DMS53 treated with DMSO at 0.1 percent for 48 hours (cell line): ENCODE data around the gene DOCK10.

Experiments
- DNase-seq: peaks from one replicate; lab custom pipeline; 2025; ENCODE audit not compliant: unreplicated experiment; lab: John Stamatoyannopoulos, UW

Gene DOCK10

DNA sequence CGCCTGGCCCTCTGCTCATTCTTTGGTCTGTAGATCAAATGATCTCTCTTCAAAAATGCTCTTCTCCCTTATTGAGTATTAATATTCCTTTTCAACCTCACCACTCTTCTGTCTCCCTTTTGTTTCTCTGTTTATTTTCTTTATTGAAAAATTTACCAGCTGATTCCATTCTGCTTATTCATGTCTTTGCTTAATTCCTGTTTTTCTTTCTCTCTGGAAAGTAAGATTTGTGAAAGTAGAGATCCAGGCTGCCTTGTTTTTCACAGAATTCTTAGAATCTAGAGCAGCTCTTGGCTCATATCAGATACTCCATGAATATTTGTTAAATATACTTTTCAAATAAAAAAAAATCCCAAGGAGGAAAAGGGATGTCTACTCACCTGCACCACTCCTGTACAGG lies 157.0 kb downstream of the DOCK10 start:
- DNase-seq = no peak

DNA sequence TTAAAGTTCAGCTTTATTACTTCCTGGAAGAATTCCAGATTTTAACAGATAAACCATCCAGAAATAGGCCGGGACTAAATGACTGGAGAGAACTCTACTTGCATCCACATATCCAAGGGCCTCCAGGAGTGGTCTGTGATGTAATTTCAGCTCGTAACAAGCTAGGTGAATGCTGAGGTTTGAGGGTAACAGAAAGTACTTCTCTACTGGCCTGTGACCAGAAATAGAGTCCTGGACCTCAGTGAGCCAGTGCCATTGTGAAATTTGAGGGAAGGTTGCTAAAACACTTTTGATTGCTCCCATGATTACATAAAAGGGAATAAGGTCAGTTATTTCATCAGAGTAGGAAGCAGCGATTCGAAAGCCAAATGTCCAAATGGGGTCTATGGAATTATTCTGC lies 158.1 kb downstream of the DOCK10 start:
- no peak for DNase-seq

DNA sequence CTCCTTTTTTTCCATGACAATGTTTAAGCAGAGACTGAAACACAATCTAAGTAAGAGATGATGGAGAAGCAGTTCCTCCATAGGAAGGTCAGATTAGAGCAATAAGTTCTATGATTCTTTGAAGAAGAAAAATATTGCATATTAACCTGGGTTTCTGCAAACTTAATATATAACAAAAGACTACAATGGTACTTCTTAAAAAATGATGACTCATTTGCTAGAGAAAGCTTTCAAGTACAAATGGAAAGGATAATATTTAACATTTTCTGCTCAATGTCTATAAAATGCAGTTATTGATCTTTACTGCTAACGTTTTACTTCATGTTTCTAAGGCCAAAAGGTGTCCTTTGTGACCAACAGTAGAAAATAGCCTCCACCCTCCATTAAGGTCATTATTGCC lies 158.6 kb downstream of the DOCK10 start:
- DNase-seq = no peak

DNA sequence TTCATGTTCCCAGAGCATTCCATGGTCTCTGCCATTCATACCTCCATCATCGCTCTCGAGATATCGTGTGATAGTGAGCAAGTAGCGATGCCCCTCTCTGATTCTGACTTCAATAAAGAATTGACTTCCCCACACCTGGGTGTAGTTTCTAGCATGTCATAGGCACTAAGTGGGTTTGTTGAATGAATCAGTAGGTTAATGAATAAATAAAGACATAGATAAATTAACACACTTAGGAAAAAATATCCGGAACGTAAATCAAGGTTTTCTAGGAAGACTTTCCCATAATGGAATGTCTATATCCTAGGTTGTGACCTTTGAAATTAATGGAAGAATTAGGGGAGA lies 159.1 kb downstream of the DOCK10 start:
- DNase-seq = no peak

DNA sequence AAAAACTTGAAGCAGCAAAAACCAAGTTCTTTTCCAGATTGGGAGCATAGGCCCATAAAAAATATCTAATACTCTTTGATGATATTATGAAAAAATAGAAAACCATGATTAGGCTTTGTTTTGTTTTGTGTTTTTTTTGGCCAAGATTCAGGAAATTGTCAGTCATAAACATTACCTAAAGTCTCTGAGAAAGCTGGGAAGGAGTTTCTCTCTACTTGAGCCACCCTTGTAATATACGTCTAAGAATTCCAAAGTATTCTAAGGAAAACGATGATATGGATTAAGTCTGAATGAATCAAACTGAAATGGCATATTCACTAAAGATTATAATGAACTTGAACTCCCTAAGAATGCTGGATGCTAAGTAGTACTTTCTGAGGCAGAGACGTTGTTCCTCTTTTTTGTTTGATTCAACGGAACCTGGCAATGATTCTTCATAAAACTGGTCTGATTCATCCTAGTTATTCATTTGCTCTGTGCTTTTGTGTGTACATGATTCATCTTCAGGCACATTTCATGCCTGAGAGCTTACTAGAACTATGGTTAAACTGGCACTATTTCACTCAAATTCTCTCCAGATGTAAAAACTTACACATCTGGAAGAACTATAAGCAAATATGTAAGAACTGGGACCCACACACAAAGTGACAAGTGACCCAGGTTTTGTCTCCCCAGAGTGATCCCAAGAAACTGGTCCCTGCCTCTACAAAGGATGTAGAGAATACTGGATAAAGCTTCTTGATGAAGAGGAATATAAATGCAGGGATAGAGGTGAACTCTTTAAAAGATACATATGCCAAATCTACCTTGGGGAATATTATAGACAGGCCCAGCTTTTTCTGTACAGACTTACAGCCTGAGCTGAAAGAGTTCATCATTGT lies 159.7 kb downstream of the DOCK10 start:
- DNase-seq = no peak

DNA sequence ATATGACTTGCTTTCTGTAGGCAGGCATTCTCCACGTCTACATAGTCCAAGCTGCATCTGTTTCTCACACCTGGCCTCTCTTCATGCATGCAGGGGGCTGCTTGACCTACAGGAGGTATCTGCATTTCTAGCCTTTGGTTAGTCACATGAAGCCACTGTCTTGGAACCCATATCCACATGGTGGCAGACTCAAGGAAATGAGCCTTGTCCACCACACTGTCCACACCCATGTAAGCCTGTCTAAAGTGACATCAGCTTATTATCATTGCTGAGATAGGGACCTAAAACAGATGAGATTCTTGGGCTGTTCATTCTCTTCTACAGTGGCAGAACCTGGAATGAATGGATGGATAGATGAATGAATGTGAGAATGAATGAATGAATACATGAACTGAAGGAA lies 160.4 kb downstream of the DOCK10 start:
- no peak for DNase-seq

DNA sequence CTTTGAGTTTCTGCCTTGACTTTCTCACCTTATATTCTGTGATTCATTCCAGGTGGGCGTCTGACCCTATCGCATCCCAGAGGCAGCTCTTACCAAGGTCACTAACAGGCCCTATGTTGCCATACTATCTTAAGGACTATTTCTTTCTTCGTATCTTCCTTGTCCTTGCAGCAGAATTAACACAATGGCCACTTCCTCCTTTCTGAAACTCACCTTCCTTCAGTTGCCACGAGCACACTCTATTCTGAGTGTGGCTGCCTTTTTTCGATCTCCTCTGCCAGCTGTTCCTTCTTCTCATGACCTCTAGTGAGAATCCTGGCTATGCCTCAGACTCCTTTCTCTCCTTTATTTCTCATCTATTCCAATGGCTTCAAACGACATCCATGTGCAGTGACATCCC lies 165.7 kb downstream of the DOCK10 start:
- no peak for DNase-seq

DNA sequence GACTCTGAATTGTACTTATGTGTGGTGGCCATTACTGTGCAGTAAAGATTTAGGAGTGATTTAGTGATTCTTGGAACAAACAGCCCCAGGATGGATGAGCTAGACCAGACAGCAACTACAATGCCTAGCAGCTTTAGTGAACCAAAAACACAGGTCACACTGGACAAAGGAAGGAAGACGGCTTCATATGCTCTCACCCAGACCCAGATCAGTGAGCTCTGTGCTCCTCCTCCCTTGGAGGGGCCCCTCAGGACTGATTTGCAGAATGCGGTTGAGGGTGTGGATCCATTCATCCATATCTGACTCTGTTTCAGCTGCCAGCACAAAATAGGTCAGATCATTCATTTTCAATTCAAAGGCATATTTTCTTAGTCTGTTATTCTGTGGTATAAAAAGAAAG lies 166.4 kb downstream of the DOCK10 start:
- no peak for DNase-seq

DNA sequence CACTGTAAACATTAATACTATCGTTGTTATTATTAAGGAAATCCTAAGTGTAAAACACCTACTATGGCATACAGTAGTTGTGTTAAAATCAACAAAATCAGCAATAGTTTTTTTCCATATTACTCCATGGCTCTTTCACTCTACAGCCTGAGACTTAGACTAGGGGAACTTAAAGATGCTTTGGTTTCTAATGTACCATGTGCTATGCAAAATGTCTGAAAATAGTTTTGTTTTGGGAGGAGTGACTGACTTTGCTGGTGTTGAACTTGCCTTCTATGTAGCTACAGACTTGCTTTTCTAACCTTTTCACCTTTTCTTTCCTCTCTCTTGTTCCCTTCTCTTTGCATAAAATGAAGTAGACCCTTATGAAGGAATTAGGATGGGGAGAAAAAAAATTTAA lies 167.1 kb downstream of the DOCK10 start:
- DNase-seq = no peak

DNA sequence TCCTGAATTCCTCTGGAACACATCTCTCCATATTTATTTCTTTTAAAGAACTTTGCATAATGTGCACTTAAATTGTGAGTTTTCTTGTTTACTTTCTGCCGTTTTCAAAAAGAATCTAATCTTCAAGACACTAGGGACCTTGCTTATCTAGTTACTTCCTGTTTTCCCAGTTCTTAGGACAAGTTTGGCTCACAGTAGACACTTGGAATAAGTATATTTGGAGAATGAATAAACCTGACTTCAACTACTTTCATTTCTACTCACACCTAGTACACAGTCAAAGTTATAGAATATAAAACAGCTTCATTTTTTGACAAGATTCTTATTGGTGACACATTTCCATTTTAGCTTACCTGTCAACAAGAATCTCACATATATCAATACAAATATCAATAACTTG lies 170.5 kb downstream of the DOCK10 start:
- DNase-seq = no peak

DNA sequence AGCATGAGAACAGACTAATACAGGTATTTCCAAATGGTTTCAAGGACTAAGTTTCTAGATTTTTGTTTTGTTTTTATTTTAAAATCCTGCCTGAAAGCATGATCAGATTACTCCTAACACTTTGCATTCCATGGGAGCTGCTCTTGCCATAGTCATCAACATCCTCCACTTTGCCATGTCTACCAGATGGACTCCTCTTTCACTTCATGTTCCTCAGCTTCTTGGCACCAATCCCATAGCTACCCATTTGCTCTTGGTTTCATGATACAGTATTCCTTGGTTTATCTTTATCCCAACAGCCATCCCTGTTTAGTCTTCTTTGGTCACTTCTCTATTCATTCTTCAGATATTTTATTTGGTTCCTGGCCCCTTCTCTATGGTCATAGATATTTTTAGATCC lies 171.9 kb downstream of the DOCK10 start:
- DNase-seq = no peak

DNA sequence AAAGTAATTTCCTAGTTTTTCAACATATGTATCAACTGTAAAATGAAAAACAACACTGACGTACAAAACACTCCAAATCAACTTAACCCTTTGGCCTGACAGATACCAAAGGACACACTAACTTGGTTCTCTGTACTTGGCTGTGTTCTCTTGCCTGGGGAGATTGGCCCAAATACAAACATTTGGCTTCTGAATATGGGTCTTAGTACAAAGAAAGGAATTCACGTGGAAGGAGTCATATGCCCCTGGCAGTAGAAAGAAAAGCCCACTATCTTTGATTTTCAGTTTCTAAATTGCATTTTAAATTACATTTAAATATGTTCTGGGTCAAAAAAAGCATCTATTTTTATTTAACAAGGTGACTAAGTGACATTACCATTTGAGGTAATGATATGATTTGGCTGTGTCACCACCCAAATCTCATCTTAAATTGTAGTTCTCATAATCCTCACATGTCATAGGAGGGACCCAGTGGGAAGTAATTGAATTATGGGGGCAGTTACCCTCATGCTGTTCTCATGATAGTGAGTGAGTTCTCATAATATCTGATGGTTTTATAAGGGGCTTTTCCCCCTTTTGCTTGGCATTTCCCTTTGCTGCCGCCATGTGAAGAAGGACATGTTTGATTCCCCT lies 172.6 kb downstream of the DOCK10 start:
- DNase-seq = no peak

DNA sequence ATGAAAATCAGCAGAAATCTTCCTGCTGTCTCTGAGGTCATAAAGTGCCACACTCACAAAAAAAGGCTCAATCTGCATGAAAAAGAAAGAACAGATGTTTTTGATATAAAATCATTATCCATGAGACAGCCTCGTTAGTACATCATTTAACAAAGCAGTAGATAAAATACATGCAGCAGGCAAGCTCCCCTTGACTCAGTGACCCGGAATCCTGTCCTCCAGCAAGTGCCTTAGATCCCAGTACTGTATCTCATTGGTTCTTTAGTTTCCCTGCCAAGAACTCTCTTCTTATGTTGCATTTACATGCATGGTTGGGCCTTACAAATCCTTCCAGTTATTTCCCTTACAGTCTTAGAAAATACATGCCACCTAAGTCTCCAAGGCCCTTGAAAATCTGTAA lies 177.3 kb downstream of the DOCK10 start:
- no peak for DNase-seq

DNA sequence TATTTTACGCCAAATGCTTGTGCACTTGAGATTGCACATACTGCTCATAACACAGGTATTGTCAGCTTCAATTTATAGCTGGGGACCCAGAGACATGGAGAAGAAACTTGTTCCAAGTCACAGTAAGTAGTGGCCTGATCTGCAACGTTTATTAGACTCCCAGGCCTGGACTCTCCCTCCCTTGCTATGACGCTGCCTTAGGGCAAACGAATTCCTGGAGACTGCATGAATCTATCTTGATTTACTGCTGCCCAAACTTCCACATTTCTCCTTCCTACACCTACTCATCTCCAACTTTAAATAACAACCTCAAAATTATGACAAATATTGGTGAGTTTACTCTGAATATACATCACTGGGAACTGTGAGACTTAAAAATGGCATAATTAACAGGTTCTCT lies 181.0 kb downstream of the DOCK10 start:
- no peak for DNase-seq

DNA sequence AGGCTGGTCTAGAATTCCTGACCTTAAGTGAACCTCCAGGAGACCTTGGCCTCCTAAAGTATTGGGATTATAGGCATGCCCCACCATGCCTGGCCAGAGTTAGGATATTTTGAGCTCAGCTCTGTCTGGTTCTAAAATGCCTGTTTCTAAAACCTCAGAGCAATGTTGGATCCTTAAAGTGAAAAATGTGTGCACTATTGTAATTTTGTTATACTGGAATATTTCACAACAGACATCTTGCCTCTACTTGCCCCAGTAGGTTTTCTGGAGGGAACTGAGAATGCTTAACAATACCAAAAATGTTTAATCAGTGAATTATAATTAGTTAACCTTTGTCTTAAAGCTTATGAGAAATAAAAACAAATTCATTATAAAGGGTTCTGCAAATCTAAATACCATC lies 181.5 kb downstream of the DOCK10 start:
- DNase-seq = no peak

DNA sequence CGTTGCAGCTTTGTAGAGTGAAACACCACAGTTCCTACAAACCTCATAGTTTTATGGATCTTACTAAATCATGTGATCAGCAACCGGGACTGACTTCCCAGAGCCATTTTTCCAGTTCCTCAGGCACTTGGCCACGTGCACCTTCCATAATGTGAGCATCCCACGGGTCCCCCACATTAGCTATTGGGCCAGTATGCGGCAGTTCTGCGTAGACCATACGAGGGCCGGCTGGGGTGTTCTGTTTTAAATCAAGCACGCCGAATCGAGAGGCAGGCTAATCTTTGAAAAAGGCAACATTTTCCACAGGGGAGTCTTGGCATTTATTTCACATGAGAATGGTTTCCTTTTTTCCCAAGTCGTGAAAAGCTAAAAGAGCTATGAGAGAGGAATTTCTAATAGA lies 190.5 kb downstream of the DOCK10 start:
- DNase-seq = no peak

DNA sequence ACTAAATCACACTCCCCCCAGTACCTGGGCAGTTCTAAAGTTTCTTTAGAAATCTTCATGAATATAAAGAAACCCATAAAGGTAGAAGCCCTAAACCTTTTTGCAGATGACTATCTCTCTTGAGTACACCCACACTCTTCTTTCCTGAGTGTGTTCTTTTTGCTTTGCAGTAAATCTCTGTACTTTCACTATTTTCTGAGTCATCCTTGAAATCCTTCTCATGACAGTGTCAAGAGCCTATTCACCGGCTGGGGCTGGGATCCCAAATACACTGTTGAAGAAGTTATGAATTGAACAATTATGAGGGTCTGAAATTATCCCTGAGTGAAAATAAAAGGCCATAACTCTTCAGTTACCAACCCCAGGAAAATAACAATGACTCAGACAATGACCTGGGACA lies 192.2 kb downstream of the DOCK10 start:
- DNase-seq = no peak

DNA sequence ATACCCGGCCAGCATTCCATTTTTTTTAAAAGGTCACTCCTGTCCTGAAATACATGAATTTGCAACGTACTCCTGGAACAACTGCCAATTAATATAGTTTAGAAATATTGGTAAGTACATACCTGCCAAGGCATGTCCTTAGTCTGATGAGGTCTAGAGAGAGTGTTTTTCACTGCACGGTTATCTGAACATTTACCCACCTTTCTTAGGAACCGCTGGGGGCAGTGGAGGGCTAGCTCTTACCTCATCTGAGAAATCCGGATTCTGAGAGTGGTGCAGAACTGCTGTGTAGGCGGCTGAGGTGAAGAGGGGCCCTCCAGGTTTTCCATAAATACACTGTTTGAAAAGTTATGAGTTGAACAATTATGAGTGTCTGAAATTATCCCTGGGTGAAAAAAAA lies 193.0 kb downstream of the DOCK10 start:
- DNase-seq = no peak

DNA sequence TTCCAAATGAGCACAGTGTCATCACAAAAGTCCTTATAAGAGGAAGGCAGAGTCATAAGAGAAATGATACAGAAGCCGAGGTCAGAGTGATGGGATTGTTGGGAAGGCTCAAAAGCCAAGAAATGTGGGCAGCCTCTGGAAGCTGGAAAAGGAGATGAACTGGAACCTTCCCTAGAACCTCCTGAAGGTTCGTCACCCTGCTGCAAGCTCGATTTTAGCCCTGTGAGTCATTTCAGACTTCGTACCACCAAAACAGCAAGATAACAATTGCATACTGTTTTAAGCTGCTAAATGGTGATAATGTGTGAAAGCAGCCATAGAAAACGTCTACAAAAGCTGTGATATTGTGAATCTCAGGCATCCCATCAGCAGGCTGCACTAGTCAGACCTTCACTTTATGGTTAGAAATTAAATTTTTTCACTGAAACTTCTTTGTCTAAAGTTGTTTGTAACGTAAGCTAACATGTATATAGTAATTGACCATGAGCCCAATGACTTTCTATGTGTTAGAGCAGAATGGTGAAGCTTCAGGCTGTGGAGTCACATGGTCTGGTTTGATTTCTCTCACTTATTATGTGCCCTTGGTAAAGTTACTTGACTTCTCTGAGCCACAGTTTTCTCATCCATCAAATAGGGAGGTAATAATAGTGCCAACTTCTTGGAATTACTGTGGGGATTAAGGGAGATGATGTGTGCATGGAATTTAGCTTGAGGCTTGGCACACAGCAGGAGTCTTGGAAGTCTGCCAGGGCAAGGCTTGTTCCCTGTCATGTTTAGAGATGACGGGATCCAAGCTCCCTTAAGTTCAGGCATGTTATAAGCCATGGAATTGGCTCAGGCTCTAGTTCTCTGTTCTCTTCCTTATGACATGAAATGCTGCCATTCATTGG lies 194.1 kb downstream of the DOCK10 start:
- no peak for DNase-seq

DNA sequence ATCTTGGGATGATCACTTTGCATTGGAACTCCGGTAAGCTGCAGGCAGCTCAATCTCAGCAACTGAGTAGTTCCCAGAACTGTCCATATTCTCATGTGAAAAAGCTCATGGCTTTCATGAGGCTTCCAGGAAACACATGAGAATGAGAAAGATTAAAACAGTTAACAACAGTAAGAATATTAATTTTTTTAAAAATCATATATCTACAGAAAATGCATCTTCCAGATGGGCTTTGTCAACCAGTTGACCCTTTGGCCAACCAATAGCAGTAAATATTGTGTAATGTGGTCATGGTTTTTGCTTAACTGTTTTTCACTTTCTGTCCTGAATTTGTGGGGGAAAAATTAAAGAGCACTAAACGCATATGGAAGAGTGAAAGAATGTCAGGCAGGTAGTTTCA lies 194.9 kb downstream of the DOCK10 start:
- no peak for DNase-seq

DNA sequence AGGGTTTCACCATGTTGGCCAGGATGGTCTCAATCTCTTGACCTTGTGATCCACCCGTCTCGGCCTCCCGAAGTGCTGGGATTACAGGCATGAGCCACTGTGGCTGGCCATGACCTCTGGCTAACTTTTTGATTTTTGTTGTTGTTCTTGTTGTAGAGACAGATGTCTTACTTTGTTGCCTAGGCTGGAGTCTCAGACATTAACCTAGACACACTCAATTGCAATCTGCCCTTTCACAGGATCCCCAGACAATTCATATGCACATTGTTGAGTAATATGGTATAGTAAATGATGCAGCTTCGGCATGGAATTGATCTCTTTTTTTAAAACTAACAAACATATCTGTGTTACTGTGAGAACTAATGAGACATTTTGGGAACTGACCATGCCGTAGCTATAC lies 195.6 kb downstream of the DOCK10 start:
- DNase-seq = no peak

DNA sequence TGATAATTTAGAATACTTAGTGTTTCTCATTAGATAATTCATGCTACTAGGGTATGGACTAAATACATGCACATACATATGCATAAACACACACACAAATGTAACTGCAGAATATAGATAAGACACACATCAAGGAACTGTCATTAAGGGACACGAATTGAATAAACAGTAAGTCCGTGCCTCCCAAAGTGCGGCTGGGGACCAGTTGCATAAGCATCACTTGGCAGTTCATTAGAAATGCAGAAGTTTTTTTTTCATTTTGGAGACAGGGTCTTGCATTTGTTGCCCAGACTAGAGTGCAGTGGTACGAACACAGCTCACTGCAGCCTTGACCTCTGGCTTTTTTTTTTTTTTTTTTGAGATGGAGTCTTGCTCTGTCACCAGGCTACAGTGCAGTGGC lies 196.1 kb downstream of the DOCK10 start:
- no peak for DNase-seq
